ENCODE data around the gene STRN4. TPM values are rescaled to one million over a fixed set of nuclear protein-coding genes. Genes with fewer than 3 reads are reported as not detected.

Gene STRN4
- total RNA-seq, 2 experiments from 2014 or later = 68.0 to 115 TPM

- POLR2A ChIA-PET = interaction anchor here (1.0 kb wide), 1 partner anchor 19 kb away, joined by 3 read pairs; no protein-coding TSS in a partner anchor
- Histone ChIP-seq H3K9me3 (ENCODE audit: low read length) (no peaks in the 10 kb centered on the region), H3K36me3 (ENCODE audit: insufficient read depth, low read length) (peaks cover 84% of the 10 kb centered on the region), H2AFZ (ENCODE audit: low read length) (no peak overlapping the region), H3K9me2 (ENCODE audit: insufficient read depth, low read length) (no peaks in the 10 kb centered on the region), H3K4me1 (ENCODE audit: insufficient read depth, low read length, poor library complexity, severe bottlenecking) (no peaks in the 10 kb centered on the region), H3K4me2 (ENCODE audit: low read length) (no peak overlapping the region), H3K4me3 (ENCODE audit: low read depth, low read length, poor library complexity, severe bottlenecking) (no peak overlapping the region), H3K79me2 (ENCODE audit: insufficient read depth, low read depth, low read length) (peaks cover 12% of the 10 kb centered on the region; the same call in 1 of the 2 replicates), H4K20me1 (ENCODE audit: insufficient read depth, low read length) (no peaks in the 10 kb centered on the region), H3K27ac (ENCODE audit: low read depth, low read length, poor library complexity, severe bottlenecking) (no peak overlapping the region)
- CTCF ChIA-PET (ENCODE audit: unreplicated experiment) = no interaction called here
- BruUV-seq (replicated peaks) = no TSS peak
- intact Hi-C loops (cut with micrococcal nuclease; ENCODE audit: unreplicated experiment) = no loop called here
- no peak for TF ChIP-seq EZH2phosphoT487 (IDR thresholded peaks at IDR 0.05; ENCODE audit: borderline replicate concordance, low read depth, low read length)
- TF ChIP-seq, protein P1, sequence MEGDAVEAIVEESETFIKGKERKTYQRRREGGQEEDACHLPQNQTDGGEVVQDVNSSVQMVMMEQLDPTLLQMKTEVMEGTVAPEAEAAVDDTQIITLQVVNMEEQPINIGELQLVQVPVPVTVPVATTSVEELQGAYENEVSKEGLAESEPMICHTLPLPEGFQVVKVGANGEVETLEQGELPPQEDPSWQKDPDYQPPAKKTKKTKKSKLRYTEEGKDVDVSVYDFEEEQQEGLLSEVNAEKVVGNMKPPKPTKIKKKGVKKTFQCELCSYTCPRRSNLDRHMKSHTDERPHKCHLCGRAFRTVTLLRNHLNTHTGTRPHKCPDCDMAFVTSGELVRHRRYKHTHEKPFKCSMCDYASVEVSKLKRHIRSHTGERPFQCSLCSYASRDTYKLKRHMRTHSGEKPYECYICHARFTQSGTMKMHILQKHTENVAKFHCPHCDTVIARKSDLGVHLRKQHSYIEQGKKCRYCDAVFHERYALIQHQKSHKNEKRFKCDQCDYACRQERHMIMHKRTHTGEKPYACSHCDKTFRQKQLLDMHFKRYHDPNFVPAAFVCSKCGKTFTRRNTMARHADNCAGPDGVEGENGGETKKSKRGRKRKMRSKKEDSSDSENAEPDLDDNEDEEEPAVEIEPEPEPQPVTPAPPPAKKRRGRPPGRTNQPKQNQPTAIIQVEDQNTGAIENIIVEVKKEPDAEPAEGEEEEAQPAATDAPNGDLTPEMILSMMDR (conservative IDR thresholded peaks at IDR 0.05; ENCODE audit: low read length) = no peak
- DNase-seq (ENCODE audit: low spot score) = peak; percentile 56
These were observed 31.0 kb upstream of the STRN4 start for GRCh38 chr19:46776927-46777911.

DNA sequence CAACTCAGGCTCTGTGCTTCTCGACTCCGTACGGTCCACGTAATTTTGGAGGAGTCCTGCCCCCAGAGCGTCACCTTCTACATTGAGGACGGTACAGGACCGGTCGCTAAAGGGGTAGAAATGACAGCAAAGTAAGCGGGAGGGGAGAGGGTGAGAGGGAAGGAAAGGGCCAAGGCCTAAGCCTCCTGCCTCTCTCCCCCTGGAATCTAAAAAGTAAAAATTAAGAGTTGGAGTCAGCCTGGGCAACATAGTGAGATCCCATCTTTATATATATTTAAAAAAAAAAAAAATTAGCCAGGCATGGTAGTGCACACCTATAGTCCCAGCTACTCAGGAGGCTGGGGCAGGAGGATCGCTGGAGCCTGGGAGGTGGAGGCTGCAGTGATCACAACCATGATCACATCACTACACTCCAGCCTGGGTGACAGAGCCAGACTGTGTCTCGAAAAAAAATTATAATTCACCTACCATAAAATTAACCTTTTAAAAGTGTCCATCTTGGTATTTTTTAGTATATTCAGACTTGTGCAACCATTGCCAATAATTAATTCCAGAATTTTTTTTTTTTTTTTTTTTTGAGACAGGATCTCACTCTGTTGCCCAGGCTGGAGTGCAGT, 29.5 kb upstream of the STRN4 start:
- H3K4me1 ChIP-seq (ENCODE audit: insufficient read depth, low read length, poor library complexity, severe bottlenecking) = no peaks in the 10 kb centered on the region
- no peak overlapping the region for H3K4me3 ChIP-seq (ENCODE audit: low read depth, low read length, poor library complexity, severe bottlenecking)
- H4K20me1 ChIP-seq (ENCODE audit: insufficient read depth, low read length) = no peaks in the 10 kb centered on the region
- no TSS peak for BruUV-seq (replicated peaks)
- H3K79me2 ChIP-seq (ENCODE audit: insufficient read depth, low read depth, low read length) = peaks cover under 1% of the 10 kb centered on the region; the same call in 1 of the 2 replicates
- no peak overlapping the region for H2AFZ ChIP-seq (ENCODE audit: low read length)
- H3K27ac ChIP-seq (ENCODE audit: low read depth, low read length, poor library complexity, severe bottlenecking) = no peak overlapping the region
- H3K36me3 ChIP-seq (ENCODE audit: insufficient read depth, low read length) = peaks cover 70% of the 10 kb centered on the region
- POLR2A ChIA-PET = interaction anchor here (1.0 kb wide), 1 partner anchor 18 kb away, joined by 3 read pairs; no protein-coding TSS in a partner anchor
- no peak for TF ChIP-seq EZH2phosphoT487 (IDR thresholded peaks at IDR 0.05; ENCODE audit: borderline replicate concordance, low read depth, low read length)
- TF ChIP-seq, protein P1 (conservative IDR thresholded peaks at IDR 0.05; ENCODE audit: low read length) = no peak
- no peak overlapping the region for H3K4me2 ChIP-seq (ENCODE audit: low read length)
- H3K9me3 ChIP-seq (ENCODE audit: low read length) = no peaks in the 10 kb centered on the region
- H3K9me2 ChIP-seq (ENCODE audit: insufficient read depth, low read length) = no peaks in the 10 kb centered on the region
- CTCF ChIA-PET (ENCODE audit: unreplicated experiment) = no interaction called here
- intact Hi-C loops (cut with micrococcal nuclease; ENCODE audit: unreplicated experiment) = no loop called here
- no peak for DNase-seq (ENCODE audit: low spot score)

Measured in OCI-LY7 (cell line).